ENCODE results near the gene SMIM44. TPM values are rescaled to one million over a fixed set of nuclear protein-coding genes. Genes with fewer than 3 reads are reported as not detected.

The SMIM44 gene
- total RNA-seq, 4 donors from 2014 or later, result not detected

Other genes with a start within 250 kb of the SMIM44 start
- gene NFIC, start 116.9 kb downstream of the SMIM44 start, total RNA-seq, result 100 to 1,000 TPM; 102 to 236 (median 158) TPM
- under 1 TPM in 2 of 4 donors, not detected in 2; 0.29 to 0.78 TPM for gene SMIM24, start 2.9 kb downstream of the SMIM44 start, total RNA-seq
- gene DOHH, start 17.2 kb upstream of the SMIM44 start, total RNA-seq, result 10 to 100 TPM; 20.4 to 28.4 (median 24.1) TPM
- 10 to 100 TPM; 50.9 to 63.3 (median 57.2) TPM for gene FZR1, start 22.9 kb upstream of the SMIM44 start, total RNA-seq
- gene TEKTIP1, start 55.7 kb upstream of the SMIM44 start, total RNA-seq, result under 1 TPM in 1 of 4 donors, not detected in 3; 0.78 TPM
- 10 to 100 TPM; 43.3 to 98.2 (median 56.3) TPM for gene MFSD12, start 74.1 kb upstream of the SMIM44 start, total RNA-seq
- gene HMG20B, start 89.5 kb upstream of the SMIM44 start, total RNA-seq, result 100 to 1,000 TPM; 112 to 135 (median 123) TPM
- gene GIPC3, start 102.0 kb upstream of the SMIM44 start, total RNA-seq, result under 1 TPM in 3 of 4 donors, not detected in 1; 0.19 to 0.52 (median 0.25) TPM
- gene TBXA2R, start 123.4 kb upstream of the SMIM44 start, total RNA-seq, result 1 to 10 TPM in 2 of 4 donors, under 1 TPM in 2; 0.20 to 4.2 (median 0.90) TPM
- gene CACTIN, start 143.3 kb upstream of the SMIM44 start, total RNA-seq, result 10 to 100 TPM; 21.1 to 46.5 (median 33.6) TPM
- gene PIP5K1C, start 217.0 kb upstream of the SMIM44 start, total RNA-seq, result 10 to 100 TPM; 14.1 to 27.3 (median 22.1) TPM
- gene TJP3, start 224.9 kb upstream of the SMIM44 start, total RNA-seq, result 10 to 100 TPM; 27.3 to 60.9 (median 35.6) TPM